Measurements from ENCODE around the gene TSPAN12.

Gene TSPAN12

DNA sequence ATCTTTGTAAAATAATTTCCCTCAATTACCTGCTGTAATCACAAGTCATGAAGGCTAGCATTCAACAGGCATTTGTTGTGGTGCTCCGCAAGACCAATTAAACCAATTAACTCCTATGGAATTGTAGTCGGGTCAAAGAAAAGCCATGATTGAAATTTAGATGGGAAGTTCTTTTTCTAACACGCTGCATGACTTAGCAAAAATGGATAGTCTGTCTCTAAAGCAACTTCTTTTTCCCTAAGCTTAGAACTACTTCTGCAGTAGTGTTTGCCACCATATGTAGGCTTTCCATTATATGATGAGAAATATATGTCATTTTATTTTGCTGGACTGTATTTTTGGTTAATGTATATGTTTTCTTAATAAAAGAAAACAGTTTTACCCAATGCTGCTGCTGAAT lies 119.1 kb downstream of the TSPAN12 start:
- DNase-seq: no peak

Data from NCI-H2029 (cell line).